ENCODE results near the gene ARHGAP21. TPM values are rescaled to one million over a fixed set of nuclear protein-coding genes. Genes with fewer than 3 reads are reported as not detected.

Gene ARHGAP21
- total RNA-seq, 3 donors from 2014 or later (not counting 1 experiment from before 2014, with no cell fraction given), result 30.9 to 45.8 (median 34.7) TPM

DNA sequence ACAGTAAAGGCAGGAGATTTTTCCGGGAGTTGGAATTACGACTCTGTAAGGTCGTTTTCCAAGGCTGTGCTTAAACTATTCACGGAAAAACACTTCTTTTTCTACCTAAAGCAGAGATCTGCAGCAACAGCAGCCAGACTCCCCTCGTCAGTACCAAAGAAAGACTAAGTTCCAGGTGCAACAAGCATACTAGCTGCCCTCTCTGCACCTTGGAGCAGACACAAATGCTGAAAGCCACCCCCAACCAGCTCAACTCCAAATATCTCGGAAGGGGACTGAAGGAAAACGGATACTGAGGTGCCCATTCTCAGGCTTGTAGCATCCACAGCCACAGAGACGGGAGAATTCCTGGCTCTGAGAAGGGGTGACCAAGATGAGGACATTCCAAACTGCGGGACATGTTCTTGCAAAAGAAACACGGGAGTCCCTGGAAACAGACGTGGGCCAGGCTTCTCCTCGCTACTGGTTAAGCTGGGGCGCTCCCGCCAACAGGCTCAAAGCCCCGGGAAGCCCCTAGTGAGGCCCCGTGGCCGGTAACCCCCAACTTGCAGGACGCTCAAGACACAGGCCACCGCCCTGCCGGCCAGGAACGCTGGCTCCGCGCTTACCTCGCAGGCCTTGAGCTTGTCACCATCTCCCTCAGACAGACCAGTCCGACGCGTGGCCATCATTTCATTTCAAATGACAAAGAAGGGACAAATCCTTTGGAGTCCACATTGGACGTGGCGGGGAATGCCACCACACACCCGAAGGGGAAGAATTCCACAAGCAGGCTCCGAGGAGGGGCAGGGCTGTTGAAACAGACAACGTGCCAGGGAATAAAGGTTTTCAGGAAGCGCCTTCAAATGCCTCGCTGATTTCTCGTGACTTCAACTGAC lies 2.2 kb downstream of the ARHGAP21 start:
- H3K27ac ChIP-seq (ENCODE audit: low read length), result no peak overlapping the region
- H3K27ac Mint-ChIP-seq, result peak overlapping the region; percentile 57 to 83
- ATAC-seq (no peak), DNase-seq (no peak)
- H3K4me1 Mint-ChIP-seq, result peaks cover 32% of the 10 kb centered on the region in 2 donors
- H3K36me3 Mint-ChIP-seq, result no peaks in the 10 kb centered on the region
- peak overlapping the region; percentile 91 for H3K4me3 Mint-ChIP-seq
- no peaks in the 10 kb centered on the region for H3K27me3 ChIP-seq (ENCODE audit: control insufficient read depth, insufficient read depth, low read length)
- no peak overlapping the region for H3K4me3 ChIP-seq (ENCODE audit: low read length)
- no peaks in the 10 kb centered on the region for H3K9me3 Mint-ChIP-seq
- H3K9me3 ChIP-seq (ENCODE audit: control insufficient read depth, insufficient read depth, low read length), result no peaks in the 10 kb centered on the region
- intact Hi-C loops (cut with micrococcal nuclease), result loop anchor here (5.0 kb wide), 2 partner anchors 166 to 231 kb away; partner anchors contain the start of gene PRTFDC1
- no peaks in the 10 kb centered on the region for H3K36me3 ChIP-seq (ENCODE audit: control insufficient read depth, insufficient read depth, low read length)
- TF ChIP-seq, protein P1, sequence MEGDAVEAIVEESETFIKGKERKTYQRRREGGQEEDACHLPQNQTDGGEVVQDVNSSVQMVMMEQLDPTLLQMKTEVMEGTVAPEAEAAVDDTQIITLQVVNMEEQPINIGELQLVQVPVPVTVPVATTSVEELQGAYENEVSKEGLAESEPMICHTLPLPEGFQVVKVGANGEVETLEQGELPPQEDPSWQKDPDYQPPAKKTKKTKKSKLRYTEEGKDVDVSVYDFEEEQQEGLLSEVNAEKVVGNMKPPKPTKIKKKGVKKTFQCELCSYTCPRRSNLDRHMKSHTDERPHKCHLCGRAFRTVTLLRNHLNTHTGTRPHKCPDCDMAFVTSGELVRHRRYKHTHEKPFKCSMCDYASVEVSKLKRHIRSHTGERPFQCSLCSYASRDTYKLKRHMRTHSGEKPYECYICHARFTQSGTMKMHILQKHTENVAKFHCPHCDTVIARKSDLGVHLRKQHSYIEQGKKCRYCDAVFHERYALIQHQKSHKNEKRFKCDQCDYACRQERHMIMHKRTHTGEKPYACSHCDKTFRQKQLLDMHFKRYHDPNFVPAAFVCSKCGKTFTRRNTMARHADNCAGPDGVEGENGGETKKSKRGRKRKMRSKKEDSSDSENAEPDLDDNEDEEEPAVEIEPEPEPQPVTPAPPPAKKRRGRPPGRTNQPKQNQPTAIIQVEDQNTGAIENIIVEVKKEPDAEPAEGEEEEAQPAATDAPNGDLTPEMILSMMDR (IDR thresholded peaks at IDR 0.05), result no peak
- WGBS (ENCODE audit: insufficient coverage), result 68% methylated on average over 35 of the region's 35 CpGs
- no peaks in the 10 kb centered on the region for H3K27me3 Mint-ChIP-seq (ENCODE audit: low read depth in 2 of 2)
- H3K4me1 ChIP-seq (ENCODE audit: control insufficient read depth, insufficient read depth, low read length), result peaks cover 26% of the 10 kb centered on the region

DNA sequence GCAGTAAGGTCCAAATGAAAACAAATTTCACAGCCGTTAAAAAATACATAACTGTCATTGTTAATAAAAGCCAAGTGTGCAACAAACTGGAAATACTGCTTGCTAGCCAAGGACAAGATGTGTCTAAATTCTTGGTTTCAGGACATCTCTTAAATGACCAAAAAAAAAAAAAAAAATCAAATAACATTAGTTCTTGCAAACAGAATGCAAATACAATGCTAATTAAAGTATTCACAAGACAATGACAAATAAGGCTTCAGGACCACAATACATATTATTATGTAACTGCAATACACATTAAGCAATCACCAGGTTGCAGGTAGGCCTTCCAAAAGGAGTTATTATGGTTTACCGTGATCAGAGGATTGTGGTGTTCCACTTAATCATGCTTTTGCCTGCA lies 3.6 kb downstream of the ARHGAP21 start:
- Mint-ChIP-seq H3K9me3 (no peaks in the 10 kb centered on the region), H3K4me3 (no peak overlapping the region), H3K27ac (no peak overlapping the region), H3K4me1 (peaks cover 32% of the 10 kb centered on the region in 2 donors), H3K27me3 (ENCODE audit: low read depth in 2 of 2) (no peaks in the 10 kb centered on the region), H3K36me3 (no peaks in the 10 kb centered on the region)
- Histone ChIP-seq H3K27me3 (ENCODE audit: control insufficient read depth, insufficient read depth, low read length) (no peaks in the 10 kb centered on the region), H3K9me3 (ENCODE audit: control insufficient read depth, insufficient read depth, low read length) (no peaks in the 10 kb centered on the region), H3K4me1 (ENCODE audit: control insufficient read depth, insufficient read depth, low read length) (peaks cover 25% of the 10 kb centered on the region), H3K4me3 (ENCODE audit: low read length) (no peak overlapping the region), H3K27ac (ENCODE audit: low read length) (no peak overlapping the region), H3K36me3 (ENCODE audit: control insufficient read depth, insufficient read depth, low read length) (no peaks in the 10 kb centered on the region)
- intact Hi-C loops (cut with micrococcal nuclease), result loop anchor here (5.0 kb wide), 2 partner anchors 167 to 232 kb away; partner anchors contain the start of gene PRTFDC1
- ATAC-seq (no peak), DNase-seq (no peak)
- WGBS (ENCODE audit: insufficient coverage), result 87% methylated on average over 2 of the region's 2 CpGs
- TF ChIP-seq, protein P1 (IDR thresholded peaks at IDR 0.05), result no peak

DNA sequence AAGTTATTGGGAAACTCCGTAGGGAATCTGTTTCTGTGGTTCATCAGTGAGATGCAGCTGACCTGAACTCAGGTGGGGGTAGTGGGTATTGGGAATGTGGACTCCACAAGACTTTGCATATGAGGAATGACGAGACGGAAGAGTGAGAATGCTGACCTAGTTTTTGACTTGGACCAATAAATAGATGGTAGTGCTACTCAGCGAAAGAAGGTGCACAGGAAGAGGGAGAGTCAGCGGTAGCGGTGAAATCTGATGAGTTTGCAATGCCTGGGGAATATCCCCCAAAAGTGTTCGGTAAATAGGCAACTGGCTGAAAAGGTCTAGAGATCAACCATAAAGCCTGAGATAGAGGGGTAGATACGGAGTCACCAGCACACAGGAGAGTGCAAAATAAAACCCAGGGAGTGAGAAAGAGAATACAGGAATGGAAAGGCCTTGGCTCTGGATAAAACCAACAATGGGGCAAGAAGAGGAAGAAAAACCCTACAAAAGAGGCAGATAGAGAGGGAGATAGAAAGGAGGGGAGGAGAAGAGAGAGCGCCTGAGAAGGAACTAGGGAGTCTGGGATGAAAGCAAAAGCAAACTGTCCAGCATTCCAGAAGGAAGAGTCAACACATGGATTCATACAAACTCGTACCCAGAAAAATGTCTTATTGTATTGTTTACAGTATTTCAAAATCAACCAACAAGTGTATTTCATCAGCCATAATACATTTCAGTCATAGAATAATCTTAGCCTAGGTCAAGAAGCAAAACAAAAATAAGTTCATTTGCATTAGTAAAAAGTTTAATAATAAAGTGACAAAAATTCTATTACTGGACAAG lies 5.4 kb downstream of the ARHGAP21 start:
- Mint-ChIP-seq H3K27me3 (ENCODE audit: low read depth in 2 of 2) (no peaks in the 10 kb centered on the region), H3K9me3 (no peaks in the 10 kb centered on the region), H3K36me3 (no peaks in the 10 kb centered on the region), H3K27ac (no peak overlapping the region), H3K4me1 (peaks cover 18 to 32% of the 10 kb centered on the region in 2 donors), H3K4me3 (no peak overlapping the region)
- TF ChIP-seq, protein P1 (IDR thresholded peaks at IDR 0.05), result no peak
- 96% methylated on average over 9 of the region's 10 CpGs for WGBS (ENCODE audit: insufficient coverage)
- ATAC-seq (no peak), DNase-seq (no peak)
- intact Hi-C loops (cut with micrococcal nuclease), result no loop called here
- peaks cover 17% of the 10 kb centered on the region for H3K4me1 ChIP-seq (ENCODE audit: control insufficient read depth, insufficient read depth, low read length)
- H3K9me3 ChIP-seq (ENCODE audit: control insufficient read depth, insufficient read depth, low read length), result no peaks in the 10 kb centered on the region
- H3K27me3 ChIP-seq (ENCODE audit: control insufficient read depth, insufficient read depth, low read length), result no peaks in the 10 kb centered on the region
- H3K4me3 ChIP-seq (ENCODE audit: low read length), result no peak overlapping the region
- H3K36me3 ChIP-seq (ENCODE audit: control insufficient read depth, insufficient read depth, low read length), result no peaks in the 10 kb centered on the region
- no peak overlapping the region for H3K27ac ChIP-seq (ENCODE audit: low read length)

Data from natural killer cell (primary cell).